ENCODE measurements around the gene PTPRK. TPM values are rescaled to one million over a fixed set of nuclear protein-coding genes. Genes with fewer than 3 reads are reported as not detected.
"Not testable (repeated sequence)": the region's sequence is repeated elsewhere in the genome, so short reads cannot be mapped to it uniquely, and the experiment has no call there.

Gene PTPRK
- total RNA-seq, 4 donors from 2014 or later, result 34.6 to 56.5 (median 47.0) TPM

GRCh38 chr6:127996925-127997324, 523.5 kb downstream of the PTPRK start:
- WGBS, 2 donors, result 94% methylated on average over 3 of the region's 3 CpGs
- intact Hi-C loops (cut with DNase I), result no loop called here
- H3K4me1 ChIP-seq, result no peaks in the 10 kb centered on the region
- no peak overlapping the region for H3K4me3 ChIP-seq (replicated peaks in 1 of 3)
- no peaks in the 10 kb centered on the region for H3K36me3 ChIP-seq
- no peak for TF ChIP-seq POLR2A (IDR thresholded peaks at IDR 0.05)
- no peak for TF ChIP-seq CTCF (IDR thresholded peaks at IDR 0.05)
- DNase-seq, result no peak
- no peaks in the 10 kb centered on the region for H3K27me3 ChIP-seq
- H3K27ac ChIP-seq, result no peak overlapping the region
- H3K9me3 ChIP-seq, result no peaks in the 10 kb centered on the region

GRCh38 chr6:127992144-127992543, 528.3 kb downstream of the PTPRK start:
- Histone ChIP-seq H3K4me1 (no peaks in the 10 kb centered on the region), H3K36me3 (no peaks in the 10 kb centered on the region), H3K9me3 (no peaks in the 10 kb centered on the region), H3K27me3 (no peaks in the 10 kb centered on the region), H3K4me3 (replicated peaks in 1 of 3) (no peak overlapping the region), H3K27ac (no peak overlapping the region)
- intact Hi-C loops (cut with DNase I), result no loop called here
- no peak for DNase-seq
- TF ChIP-seq CTCF (IDR thresholded peaks at IDR 0.05) (no peak), POLR2A (IDR thresholded peaks at IDR 0.05) (no peak)
- 82 to 88% methylated on average over 1 of the region's 1 CpG for WGBS, 2 donors

DNA sequence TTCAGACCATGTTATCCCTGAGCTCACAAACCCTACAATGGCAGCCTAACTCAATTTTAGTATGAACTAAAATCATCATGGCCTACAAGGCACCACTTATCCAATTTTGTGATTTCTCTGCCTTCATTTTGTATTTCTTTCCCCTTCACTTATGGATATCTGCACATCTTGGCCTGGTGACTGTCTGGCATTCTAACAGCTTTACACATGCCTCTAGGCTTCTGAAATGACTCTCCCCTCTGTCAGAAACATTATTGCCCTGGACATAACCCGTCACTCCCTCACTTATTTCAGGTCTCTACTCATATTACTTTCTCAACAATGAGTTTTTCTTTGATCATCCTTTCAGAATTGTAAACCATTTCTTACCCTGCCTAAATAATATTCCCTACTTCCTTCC, 530.3 kb downstream of the PTPRK start:
- Histone ChIP-seq H3K4me3 (replicated peaks in 1 of 3) (no peak overlapping the region), H3K27me3 (no peaks in the 10 kb centered on the region), H3K9me3 (no peaks in the 10 kb centered on the region), H3K36me3 (no peaks in the 10 kb centered on the region), H3K27ac (no peak overlapping the region), H3K4me1 (peaks cover 0 to 4% of the 10 kb centered on the region in 2 donors)
- intact Hi-C loops (cut with DNase I), result no loop called here
- TF ChIP-seq CTCF (IDR thresholded peaks at IDR 0.05), result no peak
- TF ChIP-seq POLR2A (IDR thresholded peaks at IDR 0.05), result no peak
- DNase-seq, result no peak
- WGBS, 2 donors, result 94 to 96% methylated on average over 1 of the region's 1 CpG

GRCh38 chr6:127980996-127981395, 539.4 kb downstream of the PTPRK start:
- H3K4me3 ChIP-seq (replicated peaks in 1 of 3), result no peak overlapping the region
- H3K27me3 ChIP-seq, result no peaks in the 10 kb centered on the region
- H3K4me1 ChIP-seq, result no peaks in the 10 kb centered on the region
- intact Hi-C loops (cut with DNase I), result no loop called here
- H3K27ac ChIP-seq, result no peak overlapping the region
- TF ChIP-seq POLR2A (IDR thresholded peaks at IDR 0.05), result no peak
- TF ChIP-seq CTCF (IDR thresholded peaks at IDR 0.05), result no peak
- H3K36me3 ChIP-seq, result peaks cover 0 to 6% of the 10 kb centered on the region in 2 donors
- no peak for DNase-seq
- 85 to 93% methylated on average over 5 of the region's 5 CpGs for WGBS, 2 donors
- no peaks in the 10 kb centered on the region for H3K9me3 ChIP-seq

DNA sequence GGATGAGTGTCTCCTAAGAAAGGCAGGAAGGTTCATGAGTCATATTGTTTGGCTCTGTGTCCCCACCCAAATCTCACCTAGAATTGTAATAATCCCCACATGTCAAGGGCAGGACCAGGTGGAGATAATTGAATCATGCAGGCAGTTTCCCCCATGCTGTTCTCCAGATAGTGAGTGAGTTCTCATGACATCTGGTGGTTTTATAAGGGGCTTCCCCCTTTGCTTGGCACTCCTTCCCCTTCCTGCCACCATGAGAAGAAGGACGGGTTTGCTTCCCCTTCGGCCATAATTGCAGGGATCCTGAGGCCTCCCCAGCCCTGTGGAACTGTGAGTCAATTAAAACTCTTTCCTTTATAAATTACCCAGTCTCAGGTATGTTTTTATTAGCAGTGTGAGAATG, 542.2 kb downstream of the PTPRK start:
- intact Hi-C loops (cut with DNase I); H3K4me1 ChIP-seq; H3K27me3 ChIP-seq; H3K4me3 ChIP-seq (replicated peaks in 1 of 3); DNase-seq; H3K9me3 ChIP-seq; H3K27ac ChIP-seq: not testable (repeated sequence)
- 90 to 91% methylated on average over 2 of the region's 2 CpGs for WGBS, 2 donors
- peaks cover 0 to 12% of the 10 kb centered on the region in 2 donors for H3K36me3 ChIP-seq

- DNase-seq, result no peak
- intact Hi-C loops (cut with DNase I), result no loop called here
Measured at GRCh38 chr6:127976796-127977195, 543.6 kb downstream of the PTPRK start.

More at GRCh38 chr6:127976796-127977195, 543.6 kb downstream of the PTPRK start:
- H3K27me3 ChIP-seq, result no peaks in the 10 kb centered on the region
- H3K4me1 ChIP-seq, result no peaks in the 10 kb centered on the region
- WGBS, 2 donors, result 95 to 99% methylated on average over 4 of the region's 4 CpGs
- H3K4me3 ChIP-seq (replicated peaks in 1 of 3), result no peak overlapping the region
- no peaks in the 10 kb centered on the region for H3K9me3 ChIP-seq
- no peak overlapping the region for H3K27ac ChIP-seq
- H3K36me3 ChIP-seq, result peaks cover 0 to 12% of the 10 kb centered on the region in 2 donors
- no peak for TF ChIP-seq CTCF (IDR thresholded peaks at IDR 0.05)
- TF ChIP-seq POLR2A (IDR thresholded peaks at IDR 0.05), result no peak

Measured in thyroid gland (tissue), 4 donors.